HepG2 (cell line): Measurements from ENCODE around the gene CENPE. TPM values are rescaled to one million over a fixed set of nuclear protein-coding genes. Genes with fewer than 3 reads are reported as not detected.

Experiments used
- ATAC-seq: fragments of 200-7000 bp; cut with Tn5 transposase; 3 replicates; pipeline ENCODE4 v1.9.1; 2020; ENCODE audit warnings: mild to moderate bottlenecking, moderate library complexity
- BruUV-seq: library from RNA; stranded (reverse); fragments of 400-500 nt; replicated peaks from 2 replicates; lab custom pipeline; 2021; lab: Mats Ljungman, UMichigan
- CTCF ChIA-PET: fragments of 300-600 bp; formaldehyde crosslinking; extraction: SDS; loops from one replicate; lab custom pipeline; 2021; ENCODE audit warnings: low total read pairs, inconsistent platforms, low intra/inter-chr PET ratio; lab: Yijun Ruan, JAX
- POLR2A ChIA-PET: fragments of 350-600 bp; sonication (Branson Sonifier 250); formaldehyde crosslinking; loops from one replicate; lab custom pipeline; 2020; ENCODE audit warnings: antibody characterized with exemption, inconsistent platforms; lab: Yijun Ruan, JAX
- DNase-seq: peaks from one replicate; pipeline ENCODE4 v3.0.0-alpha.2; 2015; ENCODE audit warnings: low spot score
- FAIRE-seq: peaks from 3 replicates; lab custom pipeline; 2011; peaks lifted over from hg19 to GRCh38; lab: Jason Lieb, UNC
- H2AFZ ChIP-seq: one replicate; pipeline ENCODE4 v1.6.1; 2011; ENCODE audit warnings: low read length, inconsistent platforms
- H3K27ac ChIP-seq: fragments of 300-600 bp; 3 replicates; pipeline ENCODE4 v1.8.0; 2011; ENCODE audit warnings: mixed run types, mild to moderate bottlenecking, mixed read lengths, low read length, inconsistent platforms; ENCODE audit not compliant: insufficient read depth; ENCODE audit errors: extremely low read length
- H3K27me3 ChIP-seq, 2 experiments: fragments of 200-600 bp in 1 of 2; 2 replicates in 1 of 2; 3 replicates in 1 of 2; pipeline versions ENCODE4 v1.6.0 to v1.8.0; 2011; ENCODE audit warnings: low read length in 2 of 2, mild to moderate bottlenecking in 2 of 2, moderate library complexity in 2 of 2, inconsistent platforms in 1 of 2; ENCODE audit not compliant: insufficient read depth in 2 of 2, control insufficient read depth in 1 of 2
- H3K36me3 ChIP-seq, 2 experiments: fragments of 200-600 bp in 1 of 2; replicated peaks in 1 of 2; 2 replicates in 1 of 2; 3 replicates in 1 of 2; pipeline versions ENCODE4 v1.5.1 to v1.8.0; 2011; ENCODE audit warnings: low read length in 2 of 2, inconsistent platforms in 1 of 2; ENCODE audit not compliant: insufficient read depth in 2 of 2, control insufficient read depth in 1 of 2
- H3K4me1 ChIP-seq: 2 replicates; pipeline ENCODE4 v1.5.1; 2012; ENCODE audit warnings: low read length, inconsistent platforms; ENCODE audit not compliant: insufficient read depth
- H3K4me2 ChIP-seq: 2 replicates; pipeline ENCODE4 v1.6.0; 2011; ENCODE audit warnings: low read depth, low read length, inconsistent platforms
- H3K4me3 ChIP-seq, 3 experiments: fragments of 200-600 bp in 1 of 3; sonication (generic), shearing (Covaris generic) in 1 of 3; replicated peaks in 1 of 3; 2 replicates each; pipeline ENCODE4 v1.5.1; 2011 to 2016; ENCODE audit warnings: low read length in 3 of 3, inconsistent platforms in 2 of 3, low read depth in 2 of 3, mild to moderate bottlenecking in 2 of 3, control low read depth in 1 of 3, mixed read lengths in 1 of 3; ENCODE audit not compliant: insufficient read depth in 1 of 3
- H3K79me2 ChIP-seq: one replicate; pipeline ENCODE4 v1.6.1; 2011; ENCODE audit warnings: low read length, inconsistent platforms; ENCODE audit not compliant: insufficient read depth
- H3K9ac ChIP-seq: 2 replicates; pipeline ENCODE4 v1.6.0; 2011; ENCODE audit warnings: mild to moderate bottlenecking, low read depth, low read length, inconsistent platforms; ENCODE audit not compliant: insufficient read depth
- H3K9me3 ChIP-seq: 2 replicates; pipeline ENCODE4 v1.5.1; 2012; ENCODE audit warnings: mild to moderate bottlenecking, low read length
- H4K20me1 ChIP-seq: 2 replicates; pipeline ENCODE4 v1.6.0; 2011; ENCODE audit warnings: inconsistent platforms, mild to moderate bottlenecking, low read length, moderate library complexity; ENCODE audit not compliant: insufficient read depth
- CBX5 ChIP-seq: sonication (generic); formaldehyde crosslinking; IDR thresholded peaks from 2 replicates; pipeline ENCODE4 v1.4.0; 2020; ENCODE audit warnings: missing genetic modification reagents, borderline replicate concordance
- CENPT ChIP-seq: sonication (generic); formaldehyde crosslinking; IDR thresholded peaks from 2 replicates; pipeline ENCODE4 v1.8.0; 2022; ENCODE audit warnings: low read depth, mild to moderate bottlenecking, moderate library complexity, missing genetic modification reagents
- HINFP ChIP-seq: sonication (generic); formaldehyde crosslinking; IDR thresholded peaks from 2 replicates; pipeline ENCODE4 v1.4.0; 2020; ENCODE audit warnings: low read depth, mild to moderate bottlenecking, missing genetic modification reagents
- KDM2A ChIP-seq: sonication (generic); formaldehyde crosslinking; IDR thresholded peaks from 2 replicates; pipeline ENCODE4 v1.4.0; 2020; ENCODE audit warnings: low read depth, missing genetic modification reagents, borderline replicate concordance
- KDM5A ChIP-seq: fragments of 200-600 bp; sonication (generic); IDR thresholded peaks from 2 replicates; pipeline ENCODE4 v1.7.0; 2018; ENCODE audit warnings: antibody characterized with exemption, mild to moderate bottlenecking, low read length, borderline replicate concordance
- MAFF ChIP-seq: IDR thresholded peaks from 2 replicates; pipeline ENCODE4 v1.6.1; 2011; ENCODE audit warnings: low read depth, low read length, improper control_type of control experiment
- NFE2L2 ChIP-seq: fragments of 150-350 bp; IDR thresholded peaks from 2 replicates; pipeline ENCODE4 v1.6.1; 2014; ENCODE audit warnings: low read length
- NFIB ChIP-seq: sonication (generic); formaldehyde crosslinking; IDR thresholded peaks from 2 replicates; pipeline ENCODE4 v1.9.0; 2021; ENCODE audit warnings: missing genetic modification reagents, mild to moderate bottlenecking, borderline replicate concordance
- PRDM15 ChIP-seq: sonication (generic); formaldehyde crosslinking; IDR thresholded peaks from 2 replicates; pipeline ENCODE4 v1.4.0; 2020; ENCODE audit warnings: missing genetic modification reagents
- SNRNP70 ChIP-seq: fragments of 200-400 bp; formaldehyde crosslinking; IDR thresholded peaks from 2 replicates; pipeline ENCODE4 v1.6.1; 2017; ENCODE audit warnings: mild to moderate bottlenecking, low read depth, low read length, moderate library complexity
- ZMYM4 ChIP-seq: sonication (generic); formaldehyde crosslinking; IDR thresholded peaks from 2 replicates; pipeline ENCODE4 v1.8.1; 2023; ENCODE audit warnings: mild to moderate bottlenecking, missing genetic modification reagents
- ZNF12 ChIP-seq: sonication (generic); formaldehyde crosslinking; IDR thresholded peaks from 2 replicates; pipeline ENCODE4 v1.5.0; 2020; ENCODE audit warnings: missing genetic modification reagents
- ZNF253 ChIP-seq: sonication (generic); formaldehyde crosslinking; IDR thresholded peaks from 2 replicates; pipeline ENCODE4 v1.8.0; 2022; ENCODE audit warnings: mild to moderate bottlenecking, missing genetic modification reagents, borderline replicate concordance
- ZNF263 ChIP-seq: sonication (generic); formaldehyde crosslinking; IDR thresholded peaks from 2 replicates; pipeline ENCODE4 v1.4.0; 2020; ENCODE audit warnings: missing genetic modification reagents
- ZNF292 ChIP-seq: sonication (generic); formaldehyde crosslinking; IDR thresholded peaks from 2 replicates; pipeline ENCODE4 v1.8.1; 2022; ENCODE audit warnings: mild to moderate bottlenecking, low read depth, missing genetic modification reagents, borderline replicate concordance
- ZNF468 ChIP-seq: sonication (generic); formaldehyde crosslinking; IDR thresholded peaks from 2 replicates; pipeline ENCODE4 v1.8.0; 2022; ENCODE audit warnings: mild to moderate bottlenecking, moderate library complexity, missing genetic modification reagents
- ZNF484 ChIP-seq: sonication (generic); formaldehyde crosslinking; IDR thresholded peaks from 2 replicates; pipeline ENCODE4 v1.5.1; 2020; ENCODE audit warnings: mild to moderate bottlenecking, low read depth, missing genetic modification reagents, borderline replicate concordance
- ZNF572 ChIP-seq: sonication (generic); formaldehyde crosslinking; IDR thresholded peaks from 2 replicates; pipeline ENCODE4 v1.5.1; 2020; ENCODE audit warnings: mild to moderate bottlenecking, missing genetic modification reagents
- ZNF644 ChIP-seq: IDR thresholded peaks from 2 replicates; pipeline ENCODE4 v1.6.1; 2016; ENCODE audit warnings: low read depth
- WGBS: methylation state at CpG from one replicate; pipeline ENCODE4 v1.1.6; 2017; ENCODE audit warnings: low lambda C conversion rate; 5-methylcytosine and 5-hydroxymethylcytosine counted together
- in situ Hi-C: cut with HindIII; loops from 2 replicates; pipeline ENCODE4 v1.10.0; 2017; ENCODE audit warnings: low pct_unique_long_range_greater_than_20kb; ENCODE audit not compliant: extremely low pct_ligation_motif_present
- intact Hi-C: fragments of 100-400 bp; cut with micrococcal nuclease; formaldehyde crosslinking; loops from one replicate; pipeline ENCODE4 v1.10.0; 2022; ENCODE audit not compliant: unreplicated experiment
- polyA plus RNA-seq, 8 experiments: library from polyadenylated mRNA; depleted of rRNA in 3 of 8; stranded (reverse) in 7 of 8; unstranded in 1 of 8; fragments of >200 nt; fragmentation: Illumina TruSeq in 4 of 8; extraction: Trizol in 4 of 8; gene quantifications; 2 replicates each; pipeline versions ENCODE4 v1.2.1 to v1.2.3, GENCODE V29; 2011 to 2016; ENCODE audit warnings: low read depth in 4 of 8, missing spikeins in 1 of 8, mixed read lengths in 1 of 8; ENCODE audit not compliant: insufficient read depth in 1 of 8
- total RNA-seq, 5 experiments: library from RNA; depleted of rRNA; stranded (reverse); fragments of >200 nt; fragmentation: Illumina TruSeq; extraction: Trizol; gene quantifications; 2 replicates each; pipeline ENCODE4 v1.2.3, GENCODE V29; 2016; ENCODE audit warnings: low read depth in 1 of 5

CENPE gene
- total and polyA plus RNA-seq, 2 of the 13 experiments (the other 11 are each of a cell fraction or from before 2014, with no cell fraction given): 2.1 to 19.8 TPM

- Histone ChIP-seq H3K36me3 (peaks cover 0 to 6% of the 10 kb centered on the region in 2 experiments; a peak in 1 of 5 replicates), H3K27ac (peak overlapping the region; percentile 90), H3K79me2 (peaks cover 44% of the 10 kb centered on the region), H3K4me3 (peak overlapping the region; percentile 81 to 90 (median 87)), H4K20me1 (peaks cover 14% of the 10 kb centered on the region; the same call in 1 of the 2 replicates), H2AFZ (peak overlapping the region; percentile 97), H3K4me2 (peak overlapping the region; percentile 82), H3K27me3 (no peaks in the 10 kb centered on the region; a peak in 1 of 5 replicates), H3K4me1 (peaks cover 42% of the 10 kb centered on the region), H3K9ac (peak overlapping the region; percentile 98), H3K9me3 (no peaks in the 10 kb centered on the region)
- BruUV-seq: no TSS peak
- intact Hi-C loops: loop anchor here (5.0 kb wide), 1 partner anchor 634 kb away; no protein-coding TSS in a partner anchor
- 1% methylated on average over 5 of the region's 82 CpGs for WGBS
- DNase-seq (peak; percentile 53), FAIRE-seq (no peak), ATAC-seq (peak; percentile 86)
- CTCF ChIA-PET: no interaction called here
- in situ Hi-C loops: no loop called here
- POLR2A ChIA-PET: interaction anchor here (0.6 to 3.3 kb wide), 11 partner anchors 19 to 576 kb away, joined by 3 to 23 read pairs (median 4); partner anchors contain the start of genes BDH2, CISD2, NFKB1 and UBE2D3
- TF ChIP-seq CBX5 (CRISPR knock-in tag) (0 out of 2 replicates have a peak, but pooled peaks have one; percentile 11), ZNF484 (no peak), HINFP (CRISPR knock-in tag) (no peak), MAFF (no peak), SNRNP70 (no peak), ZNF468 (no peak), ZNF253 (CRISPR knock-in tag) (peak; percentile 91; the same call in 1 of the 2 replicates), ZNF644 (CRISPR knock-in tag) (no peak), KDM5A (no peak; the same call in 1 of the 2 replicates), CENPT (no peak; the same call in 1 of the 2 replicates), ZNF572 (peak; percentile 60; the same call in 1 of the 2 replicates), ZMYM4 (CRISPR knock-in tag) (peak; percentile 30), PRDM15 (CRISPR knock-in tag) (peak; percentile 35; the same call in 1 of the 2 replicates), NFE2L2 (no peak), NFIB (CRISPR knock-in tag) (no peak), ZNF292 (CRISPR knock-in tag) (no peak), KDM2A (CRISPR knock-in tag) (peak; percentile 73; the same call in 1 of the 2 replicates), ZNF12 (CRISPR knock-in tag) (no peak), ZNF263 (CRISPR knock-in tag) (no peak)
These were observed 122.0 kb downstream of the CENPE start for GRCh38 chr4:103075894-103076746.
